Glutamatergic neuron (in vitro differentiated cells): ENCODE measurements around the gene CCDC138. TPM values are rescaled to one million over a fixed set of nuclear protein-coding genes. Genes with fewer than 3 reads are reported as not detected.

Experiments
- DNase-seq: peaks from one replicate; pipeline ENCODE4 v3.0.0; 2022
- H3K27ac Mint-ChIP-seq: one replicate; pipeline ENCODE4 v1.8.0; 2020; ENCODE audit warnings: mild to moderate bottlenecking, mixed read lengths, inconsistent platforms; ENCODE audit not compliant: unreplicated experiment
- H3K27me3 Mint-ChIP-seq: one replicate; pipeline ENCODE4 v1.8.0; 2020; ENCODE audit warnings: mild to moderate bottlenecking, moderate library complexity, mixed read lengths, inconsistent platforms; ENCODE audit not compliant: unreplicated experiment
- H3K36me3 Mint-ChIP-seq: one replicate; pipeline ENCODE4 v1.8.0; 2020; ENCODE audit warnings: mild to moderate bottlenecking, mixed read lengths, inconsistent platforms; ENCODE audit not compliant: unreplicated experiment
- H3K4me1 Mint-ChIP-seq: one replicate; pipeline ENCODE4 v1.8.0; 2020; ENCODE audit warnings: mild to moderate bottlenecking, low read depth, mixed read lengths, inconsistent platforms; ENCODE audit not compliant: unreplicated experiment
- H3K4me3 Mint-ChIP-seq: one replicate; pipeline ENCODE4 v1.8.0; 2020; ENCODE audit warnings: mild to moderate bottlenecking, mixed read lengths, inconsistent platforms; ENCODE audit not compliant: unreplicated experiment
- H3K9me3 Mint-ChIP-seq: one replicate; pipeline ENCODE4 v1.8.0; 2020; ENCODE audit warnings: mild to moderate bottlenecking, moderate library complexity, mixed read lengths, inconsistent platforms; ENCODE audit not compliant: unreplicated experiment
- total RNA-seq: library from RNA; stranded (reverse); fragmentation: NEBNext Ultra II Directional; extraction: Animal tissue kit (Norgen Biotek cat#: 25700); gene quantifications from one replicate; pipeline ENCODE4 v1.2.1, GENCODE V29; 2021; ENCODE audit not compliant: unreplicated experiment
- TF ChIP-seq, protein P1 (sequence below): fragments of 200-600 bp; sonication (generic); IDR thresholded peaks from one replicate; pipeline ENCODE4 v1.5.0; 2021; ENCODE audit not compliant: partially characterized antibody, unreplicated experiment

The CCDC138 gene
- total RNA-seq, 1 donor from 2014 or later, result 12.0 TPM

DNA sequence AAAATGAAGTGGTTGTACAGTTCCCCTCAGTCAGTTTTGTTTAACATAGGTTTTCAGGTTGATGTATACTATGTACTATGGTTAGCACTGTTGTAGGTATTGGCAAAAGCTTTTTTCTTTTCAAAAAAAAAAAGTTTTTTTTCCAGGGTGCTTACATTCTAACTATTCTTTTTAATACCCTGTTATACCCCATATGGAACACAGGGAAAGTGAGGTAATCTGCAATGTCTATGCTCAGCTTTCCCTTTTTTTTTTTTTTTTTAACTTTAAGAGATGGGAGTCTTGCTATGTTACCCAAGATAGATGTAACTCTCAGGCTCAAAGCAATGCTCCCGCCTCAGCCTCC lies 590 bp upstream of the CCDC138 start:
- Mint-ChIP-seq H3K27ac (no peak overlapping the region), H3K4me3 (peak overlapping the region; percentile 98), H3K9me3 (peaks cover 4% of the 10 kb centered on the region), H3K27me3 (peaks cover 3% of the 10 kb centered on the region), H3K4me1 (peaks cover 10% of the 10 kb centered on the region), H3K36me3 (no peaks in the 10 kb centered on the region)
- TF ChIP-seq, protein P1, sequence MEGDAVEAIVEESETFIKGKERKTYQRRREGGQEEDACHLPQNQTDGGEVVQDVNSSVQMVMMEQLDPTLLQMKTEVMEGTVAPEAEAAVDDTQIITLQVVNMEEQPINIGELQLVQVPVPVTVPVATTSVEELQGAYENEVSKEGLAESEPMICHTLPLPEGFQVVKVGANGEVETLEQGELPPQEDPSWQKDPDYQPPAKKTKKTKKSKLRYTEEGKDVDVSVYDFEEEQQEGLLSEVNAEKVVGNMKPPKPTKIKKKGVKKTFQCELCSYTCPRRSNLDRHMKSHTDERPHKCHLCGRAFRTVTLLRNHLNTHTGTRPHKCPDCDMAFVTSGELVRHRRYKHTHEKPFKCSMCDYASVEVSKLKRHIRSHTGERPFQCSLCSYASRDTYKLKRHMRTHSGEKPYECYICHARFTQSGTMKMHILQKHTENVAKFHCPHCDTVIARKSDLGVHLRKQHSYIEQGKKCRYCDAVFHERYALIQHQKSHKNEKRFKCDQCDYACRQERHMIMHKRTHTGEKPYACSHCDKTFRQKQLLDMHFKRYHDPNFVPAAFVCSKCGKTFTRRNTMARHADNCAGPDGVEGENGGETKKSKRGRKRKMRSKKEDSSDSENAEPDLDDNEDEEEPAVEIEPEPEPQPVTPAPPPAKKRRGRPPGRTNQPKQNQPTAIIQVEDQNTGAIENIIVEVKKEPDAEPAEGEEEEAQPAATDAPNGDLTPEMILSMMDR, result no peak
- no peak for DNase-seq

DNA sequence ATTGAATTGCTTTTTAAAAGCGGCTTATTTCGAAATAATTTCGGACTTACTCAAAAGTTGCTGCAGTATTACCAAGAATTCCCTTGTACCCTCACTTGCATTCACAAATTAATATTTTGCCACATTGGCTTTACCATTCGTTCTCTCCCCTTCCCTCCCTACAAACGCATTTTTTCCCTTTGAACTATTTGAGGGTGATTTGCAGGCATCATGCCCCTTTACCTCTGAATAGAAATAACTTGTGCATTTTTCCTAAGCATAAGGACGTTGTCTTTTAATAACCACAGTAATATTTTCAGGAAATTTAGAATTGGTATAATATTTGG lies 608 bp downstream of the CCDC138 start:
- Mint-ChIP-seq H3K4me3 (peak overlapping the region; percentile 99), H3K27me3 (peaks cover 3% of the 10 kb centered on the region), H3K36me3 (no peaks in the 10 kb centered on the region), H3K27ac (peak overlapping the region; percentile 89), H3K9me3 (peaks cover 4% of the 10 kb centered on the region), H3K4me1 (peaks cover 10% of the 10 kb centered on the region)
- DNase-seq, result no peak
- TF ChIP-seq, protein P1, result no peak

- no peaks in the 10 kb centered on the region for H3K4me1 Mint-ChIP-seq
- no peaks in the 10 kb centered on the region for H3K27me3 Mint-ChIP-seq
- no peak for DNase-seq
- H3K36me3 Mint-ChIP-seq, result no peaks in the 10 kb centered on the region
- H3K4me3 Mint-ChIP-seq, result no peak overlapping the region
- TF ChIP-seq, protein P1, result no peak
- no peaks in the 10 kb centered on the region for H3K9me3 Mint-ChIP-seq
- H3K27ac Mint-ChIP-seq, result no peak overlapping the region
Observed at GRCh38 chr2:108803045-108803736, 16.6 kb downstream of the CCDC138 start.

DNA sequence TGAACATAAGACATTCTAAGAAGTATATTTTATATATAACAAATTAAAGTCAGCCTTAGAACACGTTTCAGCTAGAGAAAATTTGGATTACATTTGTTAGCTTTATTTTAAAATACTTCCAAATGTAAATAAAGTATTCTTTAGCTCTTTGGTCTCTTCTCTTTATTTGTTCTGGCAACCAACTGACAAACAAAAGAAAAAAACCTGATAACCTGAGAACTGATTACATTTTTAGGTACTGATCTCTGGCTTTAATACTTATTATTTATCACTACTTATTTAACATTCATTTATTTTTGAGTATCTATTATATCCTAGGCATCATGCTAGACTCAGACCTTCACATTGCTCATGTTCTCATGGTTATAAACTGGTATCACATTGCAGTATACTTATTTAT lies 18.5 kb downstream of the CCDC138 start:
- no peak overlapping the region for H3K4me3 Mint-ChIP-seq
- peaks cover 16% of the 10 kb centered on the region for H3K36me3 Mint-ChIP-seq
- TF ChIP-seq, protein P1, result no peak
- H3K27me3 Mint-ChIP-seq, result no peaks in the 10 kb centered on the region
- peaks cover 8% of the 10 kb centered on the region for H3K9me3 Mint-ChIP-seq
- DNase-seq, result no peak
- no peak overlapping the region for H3K27ac Mint-ChIP-seq
- no peaks in the 10 kb centered on the region for H3K4me1 Mint-ChIP-seq

DNA sequence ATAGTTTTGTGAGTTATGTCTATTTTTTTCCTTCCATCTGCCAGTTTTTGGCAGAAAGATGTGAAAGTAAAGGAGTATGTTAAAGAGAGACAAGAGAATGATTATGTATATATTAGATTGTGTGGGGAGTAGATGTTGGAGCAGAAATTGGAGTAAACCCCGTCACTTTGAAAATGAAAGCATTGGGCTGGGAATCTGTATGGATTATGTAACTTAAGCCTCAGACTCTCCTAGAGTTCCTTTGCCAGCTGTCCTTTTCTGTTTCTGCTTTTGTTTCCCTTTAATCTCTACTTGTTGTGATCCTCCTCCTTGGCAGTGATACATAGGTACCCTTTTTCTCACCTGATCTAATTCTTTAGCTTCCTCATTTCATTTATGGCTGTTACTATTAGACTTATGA lies 19.2 kb downstream of the CCDC138 start:
- Mint-ChIP-seq H3K4me3 (no peak overlapping the region), H3K27me3 (peaks cover 1% of the 10 kb centered on the region), H3K4me1 (no peaks in the 10 kb centered on the region), H3K27ac (no peak overlapping the region), H3K9me3 (peaks cover 8% of the 10 kb centered on the region), H3K36me3 (peaks cover 23% of the 10 kb centered on the region)
- TF ChIP-seq, protein P1, result no peak
- DNase-seq, result no peak
